Measurements from ENCODE around the gene TRMT13.

GRCh38 chr1:100198596-100198995 lies 65.6 kb downstream of the TRMT13 start:
- TF ChIP-seq CTCF (IDR thresholded peaks at IDR 0.05; ENCODE audit: insufficient read depth, low read length), result no peak
- TF ChIP-seq POLR2AphosphoS5 (IDR thresholded peaks at IDR 0.05; ENCODE audit: low read depth), result no peak
- no peak for TF ChIP-seq GABPA (IDR thresholded peaks at IDR 0.05; ENCODE audit: low read depth)

Data from HL-60 (cell line).